ENCODE data around the gene DYNLT4. TPM values are rescaled to one million over a fixed set of nuclear protein-coding genes. Genes with fewer than 3 reads are reported as not detected.

The DYNLT4 gene
- 0.29 TPM in 1 of 2 replicates, not detected in the other for total RNA-seq

DNA sequence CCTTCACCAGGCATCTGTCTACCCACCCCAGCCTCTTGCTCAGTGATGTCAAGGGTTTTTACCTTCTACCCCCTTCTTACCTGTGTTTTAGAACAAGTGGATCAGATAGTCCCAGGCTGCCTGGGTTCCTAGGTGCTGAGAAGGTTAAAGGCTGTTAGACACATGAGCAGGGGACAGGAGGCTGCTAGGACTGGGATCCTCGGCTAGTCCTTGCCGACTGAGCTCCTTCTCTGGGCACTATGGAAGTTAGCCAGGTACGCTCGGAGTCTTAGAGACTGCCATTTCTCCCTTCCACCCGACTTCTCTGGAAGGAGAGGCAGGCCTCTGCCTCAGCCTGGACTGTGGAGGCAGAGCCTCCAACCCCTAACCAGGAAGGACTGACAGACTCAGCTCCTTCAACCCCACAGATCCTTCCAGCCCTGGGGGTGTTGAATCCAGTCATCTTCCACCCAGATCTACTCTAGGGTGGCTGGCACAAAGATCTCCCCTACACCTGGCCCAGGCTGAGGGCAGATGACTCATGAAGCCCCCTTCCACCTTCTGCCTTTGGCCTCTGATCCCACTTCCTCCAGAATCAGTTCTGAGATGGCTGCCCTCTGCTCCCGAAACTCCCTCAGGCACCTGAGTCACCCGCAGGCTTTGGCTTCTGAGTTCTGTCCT, at the start of gene DYNLT4:
Gene DYNLT4, minus strand, starts transcription at position 648 of the 660 bp plus-strand sequence. CDS start 683 bp downstream, outside the sequence.
- TF ChIP-seq CTCF (conservative IDR thresholded peaks at IDR 0.05; ENCODE audit: low read depth, low read length), result no peak
- no peak for DNase-seq (ENCODE audit: low read depth)
- H3K4me3 ChIP-seq (ENCODE audit: low read depth, low read length), result peak within 1 kb of the TSS; percentile 48

DNA sequence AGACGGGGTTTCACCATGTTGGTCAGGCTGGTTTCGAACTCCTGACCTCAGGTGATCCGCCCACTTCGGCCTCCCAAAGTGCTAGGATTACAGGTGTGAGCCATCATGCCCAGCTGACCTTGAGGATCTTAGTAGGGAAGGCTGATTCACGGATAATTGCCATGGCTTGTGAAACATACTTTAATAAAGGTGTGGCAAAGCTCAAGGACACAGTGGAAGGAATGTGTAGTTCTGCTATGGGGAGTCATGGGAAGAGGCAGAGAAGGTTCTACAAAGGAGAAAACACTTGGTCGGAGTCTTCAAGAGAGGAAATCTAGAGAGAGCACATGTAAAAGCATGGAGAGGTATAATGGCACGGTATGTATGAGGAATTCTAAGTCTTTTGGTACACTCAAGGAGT, 48.6 kb upstream of the DYNLT4 start:
- DNase-seq (ENCODE audit: low read depth), result no peak
- TF ChIP-seq CTCF (conservative IDR thresholded peaks at IDR 0.05; ENCODE audit: low read depth, low read length), result no peak
- H3K4me3 ChIP-seq (ENCODE audit: low read depth, low read length), result no peak overlapping the region

DNA sequence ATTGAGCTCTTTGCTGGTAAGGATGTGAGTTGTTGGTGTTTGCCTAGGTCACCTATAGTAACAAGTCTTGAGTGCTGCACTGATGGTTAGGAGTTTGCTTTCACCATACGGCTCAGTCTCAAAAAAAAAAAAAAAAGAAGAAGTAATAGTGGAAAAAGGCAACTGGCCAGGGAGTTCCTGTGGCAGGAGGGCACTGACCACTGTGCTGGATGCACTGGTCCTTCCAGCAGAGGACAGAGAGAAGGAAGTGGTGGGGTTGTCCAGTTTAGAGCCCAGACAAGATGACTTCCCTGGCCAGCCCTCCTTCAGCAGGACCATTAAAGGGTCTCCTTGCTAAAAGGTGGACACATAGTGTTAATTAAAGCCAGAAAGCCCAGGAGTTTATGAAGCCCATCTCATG, 47.8 kb upstream of the DYNLT4 start:
- no peak for TF ChIP-seq CTCF (conservative IDR thresholded peaks at IDR 0.05; ENCODE audit: low read depth, low read length)
- no peak overlapping the region for H3K4me3 ChIP-seq (ENCODE audit: low read depth, low read length)
- no peak for DNase-seq (ENCODE audit: low read depth)

- DNase-seq (ENCODE audit: low read depth), result no peak
- no peak overlapping the region for H3K4me3 ChIP-seq (ENCODE audit: low read depth, low read length)
- no peak for TF ChIP-seq CTCF (conservative IDR thresholded peaks at IDR 0.05; ENCODE audit: low read depth, low read length)
Measured at GRCh38 chr1:44853201-44853600, 46.0 kb upstream of the DYNLT4 start.

GRCh38 chr1:44851308-44851707, 44.2 kb upstream of the DYNLT4 start:
- no peak for TF ChIP-seq CTCF (conservative IDR thresholded peaks at IDR 0.05; ENCODE audit: low read depth, low read length)
- H3K4me3 ChIP-seq (ENCODE audit: low read depth, low read length), result no peak overlapping the region
- DNase-seq (ENCODE audit: low read depth), result no peak

- no peak for DNase-seq (ENCODE audit: low read depth)
- H3K4me3 ChIP-seq (ENCODE audit: low read depth, low read length), result no peak overlapping the region
- no peak for TF ChIP-seq CTCF (conservative IDR thresholded peaks at IDR 0.05; ENCODE audit: low read depth, low read length)
Measured at GRCh38 chr1:44849575-44850132, 42.5 kb upstream of the DYNLT4 start.

Measured in epithelial cell of proximal tubule (primary cell).